GM12892 (cell line): ENCODE measurements around the gene RASSF10.

Experiments
- POLR2A ChIP-seq: IDR thresholded peaks from 2 replicates; pipeline ENCODE4 v1.6.1; 2011; ENCODE audit warnings: low read depth, low read length, control low read depth
- POLR2AphosphoS5 ChIP-seq: IDR thresholded peaks from 2 replicates; pipeline ENCODE4 v1.6.1; 2011; ENCODE audit warnings: low read depth, low read length, control low read depth
- TAF1 ChIP-seq: IDR thresholded peaks from 2 replicates; pipeline ENCODE4 v1.6.1; 2011; ENCODE audit warnings: low read depth, mild to moderate bottlenecking, control low read depth, low read length, borderline replicate concordance

- no peak for TF ChIP-seq POLR2A
- no peak for TF ChIP-seq POLR2AphosphoS5
- no peak for TF ChIP-seq TAF1
Observed at GRCh38 chr11:13008625-13009475, at the start of gene RASSF10.
